Head of caudate nucleus (tissue), 42 donors: ENCODE measurements around the gene ZNF652.
"Not testable (repeated sequence)": the region's sequence is repeated elsewhere in the genome, so short reads cannot be mapped to it uniquely, and the experiment has no call there.

Source experiments
- DNase-seq, 42 donors: peaks; one replicate each; pipeline versions ENCODE4 v3.0.0 to v3.0.0-alpha.2; 2020 to 2021; ENCODE audit warnings: mixed read lengths in 7 of 42
- intact Hi-C: fragments of 100-400 bp; cut with DNase I; formaldehyde crosslinking; loops from one replicate; pipeline ENCODE4 v1.15.0; 2022

ZNF652 gene

GRCh38 chr17:49361902-49362722 is at the start of gene ZNF652:
ZNF652 (minus strand) TSS chr17:49362250; CDS start chr17:49317725, 44,525 bp downstream.
- peak; percentile 72 to 97 (median 92) for DNase-seq
- intact Hi-C loops: loop anchor here (5.0 kb wide), 1 partner anchor 45 kb away; no protein-coding TSS in a partner anchor

GRCh38 chr17:49409066-49409465 is 47.0 kb upstream of the ZNF652 start:
- peak in 2 of 42 donors; percentile 1 to 30 for DNase-seq

GRCh38 chr17:49407981-49408501 is 46.0 kb upstream of the ZNF652 start:
- DNase-seq: peak; percentile 45 to 89 (median 79)
- intact Hi-C loops: loop anchor here (10.0 kb wide), 1 partner anchor 147 kb away; no protein-coding TSS in a partner anchor

More at GRCh38 chr17:49409066-49409465, 47.0 kb upstream of the ZNF652 start:
- intact Hi-C loops: loop anchor here (10.0 kb wide), 1 partner anchor 146 kb away; no protein-coding TSS in a partner anchor

GRCh38 chr17:49407086-49407485 is 45.0 kb upstream of the ZNF652 start:
- intact Hi-C loops: loop anchor here (10.0 kb wide), 1 partner anchor 148 kb away; no protein-coding TSS in a partner anchor
- peak in 1 of 42 donors; percentile 8 for DNase-seq

- intact Hi-C loops: loop anchor here (10.0 kb wide), 1 partner anchor 148 kb away; no protein-coding TSS in a partner anchor
- DNase-seq: peak in 4 of 42 donors; percentile 1 to 31 (median 14)
Measured at GRCh38 chr17:49406421-49407061, 44.5 kb upstream of the ZNF652 start.

GRCh38 chr17:49404906-49405305 is 42.9 kb upstream of the ZNF652 start:
- intact Hi-C loops: loop anchor here (10.0 kb wide), 1 partner anchor 150 kb away; no protein-coding TSS in a partner anchor
- DNase-seq: peak in 6 of 42 donors; percentile 3 to 22 (median 11)

- intact Hi-C loops: loop anchor here (10.0 kb wide), 1 partner anchor 150 kb away; no protein-coding TSS in a partner anchor
- peak in 5 of 42 donors; percentile 10 to 36 (median 21) for DNase-seq
Measured at GRCh38 chr17:49404361-49404760, 42.3 kb upstream of the ZNF652 start.

GRCh38 chr17:49403514-49404289 is 41.7 kb upstream of the ZNF652 start:
- intact Hi-C loops: loop anchor here (10.0 kb wide), 1 partner anchor 151 kb away; no protein-coding TSS in a partner anchor
- peak in 9 of 42 donors; percentile 13 to 53 (median 34) for DNase-seq

- intact Hi-C loops: loop anchor here (10.0 kb wide), 1 partner anchor 152 kb away; no protein-coding TSS in a partner anchor
- DNase-seq: peak in 5 of 42 donors; percentile 7 to 33 (median 23)
Measured at GRCh38 chr17:49402706-49403105, 40.7 kb upstream of the ZNF652 start.

- intact Hi-C loops: loop anchor here (10.0 kb wide), 1 partner anchor 153 kb away; no protein-coding TSS in a partner anchor
- DNase-seq: peak; percentile 26 to 87 (median 61)
Measured at GRCh38 chr17:49401971-49402611, 40.0 kb upstream of the ZNF652 start.

- intact Hi-C loops: loop anchor here (10.0 kb wide), 1 partner anchor 155 kb away; no protein-coding TSS in a partner anchor
- DNase-seq: no peak
Measured at GRCh38 chr17:49399995-49400394, 37.9 kb upstream of the ZNF652 start.

- no peak for DNase-seq
- intact Hi-C loops: no loop called here
Measured at GRCh38 chr17:49397586-49397985, 35.5 kb upstream of the ZNF652 start.

- intact Hi-C loops: loop anchor here (2.0 kb wide), 1 partner anchor 77 kb away; no protein-coding TSS in a partner anchor
- peak in 1 of 42 donors; percentile 13 for DNase-seq
Measured at GRCh38 chr17:49393491-49394255, 31.6 kb upstream of the ZNF652 start.

- intact Hi-C loops: no loop called here
- DNase-seq: peak in 38 of 42 donors; percentile 5 to 76 (median 34)
Measured at GRCh38 chr17:49390548-49391324, 28.7 kb upstream of the ZNF652 start.

GRCh38 chr17:49389514-49390347 is 27.7 kb upstream of the ZNF652 start:
- DNase-seq, intact Hi-C loops: not testable (repeated sequence)
